Tibial artery (tissue), 4 donors: ENCODE results near the gene COQ2.

Experiments
- DNase-seq, 2 donors: peaks; one replicate each; pipeline ENCODE4 v3.0.0-alpha.2; 2019
- H3K27ac ChIP-seq, 2 donors: fragments of 200-600 bp; sonication (generic) in 1 of 2; 1 replicate in 1 of 2; 2 replicates in 1 of 2; pipeline ENCODE4 v1.5.1; 2018 to 2019; ENCODE audit warnings: mild to moderate bottlenecking in 1 of 2
- H3K27me3 ChIP-seq, 2 donors: fragments of 200-600 bp; sonication (generic) in 1 of 2; one replicate each; pipeline versions ENCODE4 v1.5.1 to v1.6.0; 2016 to 2019
- H3K36me3 ChIP-seq, 3 donors: fragments of 200-600 bp; sonication (generic) in 2 of 3; one replicate each; pipeline ENCODE4 v1.5.1; 2016 to 2019; ENCODE audit warnings: mild to moderate bottlenecking in 2 of 3
- H3K4me1 ChIP-seq, 4 donors: fragments of 200-600 bp; sonication (generic) in 2 of 4; 1 replicate in 3 of 4; 2 replicates in 1 of 4; pipeline ENCODE4 v1.5.1; 2016 to 2019
- H3K4me3 ChIP-seq, 2 donors: fragments of 200-600 bp; sonication (generic) in 1 of 2; 1 replicate in 1 of 2; 2 replicates in 1 of 2; pipeline ENCODE4 v1.5.1; 2018 to 2019; ENCODE audit warnings: mild to moderate bottlenecking in 2 of 2
- H3K9me3 ChIP-seq, 3 donors: fragments of 200-600 bp; sonication (generic) in 1 of 3; one replicate each; pipeline ENCODE4 v1.5.1; 2016 to 2019
- intact Hi-C: fragments of 100-400 bp; cut with DNase I; formaldehyde crosslinking; loops from one replicate; pipeline ENCODE4 v1.15.0; 2023; ENCODE audit warnings: low total_unique reads
- TF ChIP-seq, protein P1 (sequence below), 2 experiments: fragments of 200-600 bp in 1 of 2; fragments of 450-650 bp in 1 of 2; IDR thresholded peaks; one replicate each; pipeline ENCODE4 v1.5.1; 2017 to 2019; ENCODE audit warnings: antibody characterized with exemption in 2 of 2, mild to moderate bottlenecking in 1 of 2, moderate library complexity in 1 of 2

COQ2 gene

DNA sequence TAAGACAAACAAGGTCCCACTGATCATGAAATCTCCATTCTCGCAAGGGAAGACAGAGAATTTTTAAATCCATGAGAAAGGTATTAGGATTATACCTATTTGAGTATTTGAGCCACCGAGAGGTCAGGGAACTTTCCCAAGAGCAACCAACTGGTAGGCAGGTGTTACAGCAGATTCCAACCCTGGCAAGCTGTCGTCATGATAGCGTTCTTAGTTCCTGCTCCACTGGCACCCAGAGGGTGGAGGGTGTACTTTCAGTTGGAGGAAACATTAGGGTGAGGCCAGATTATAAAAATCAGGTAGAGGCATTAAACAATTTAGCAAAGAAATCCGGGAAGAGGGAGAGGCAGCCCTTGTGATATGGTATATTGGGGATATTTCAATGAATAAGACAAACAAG is 23.3 kb downstream of the COQ2 start:
- H3K27me3 ChIP-seq = no peaks in the 10 kb centered on the region
- no peak overlapping the region for H3K4me3 ChIP-seq
- intact Hi-C loops = no loop called here
- no peak overlapping the region for H3K27ac ChIP-seq
- TF ChIP-seq, protein P1, sequence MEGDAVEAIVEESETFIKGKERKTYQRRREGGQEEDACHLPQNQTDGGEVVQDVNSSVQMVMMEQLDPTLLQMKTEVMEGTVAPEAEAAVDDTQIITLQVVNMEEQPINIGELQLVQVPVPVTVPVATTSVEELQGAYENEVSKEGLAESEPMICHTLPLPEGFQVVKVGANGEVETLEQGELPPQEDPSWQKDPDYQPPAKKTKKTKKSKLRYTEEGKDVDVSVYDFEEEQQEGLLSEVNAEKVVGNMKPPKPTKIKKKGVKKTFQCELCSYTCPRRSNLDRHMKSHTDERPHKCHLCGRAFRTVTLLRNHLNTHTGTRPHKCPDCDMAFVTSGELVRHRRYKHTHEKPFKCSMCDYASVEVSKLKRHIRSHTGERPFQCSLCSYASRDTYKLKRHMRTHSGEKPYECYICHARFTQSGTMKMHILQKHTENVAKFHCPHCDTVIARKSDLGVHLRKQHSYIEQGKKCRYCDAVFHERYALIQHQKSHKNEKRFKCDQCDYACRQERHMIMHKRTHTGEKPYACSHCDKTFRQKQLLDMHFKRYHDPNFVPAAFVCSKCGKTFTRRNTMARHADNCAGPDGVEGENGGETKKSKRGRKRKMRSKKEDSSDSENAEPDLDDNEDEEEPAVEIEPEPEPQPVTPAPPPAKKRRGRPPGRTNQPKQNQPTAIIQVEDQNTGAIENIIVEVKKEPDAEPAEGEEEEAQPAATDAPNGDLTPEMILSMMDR (IDR thresholded peaks at IDR 0.05) = no peak
- H3K9me3 ChIP-seq = no peaks in the 10 kb centered on the region
- peaks cover 0 to 16% (median 2%) of the 10 kb centered on the region in 4 donors for H3K4me1 ChIP-seq
- peaks cover 0 to 2% (median 0%) of the 10 kb centered on the region in 3 donors for H3K36me3 ChIP-seq
- DNase-seq = no peak

DNA sequence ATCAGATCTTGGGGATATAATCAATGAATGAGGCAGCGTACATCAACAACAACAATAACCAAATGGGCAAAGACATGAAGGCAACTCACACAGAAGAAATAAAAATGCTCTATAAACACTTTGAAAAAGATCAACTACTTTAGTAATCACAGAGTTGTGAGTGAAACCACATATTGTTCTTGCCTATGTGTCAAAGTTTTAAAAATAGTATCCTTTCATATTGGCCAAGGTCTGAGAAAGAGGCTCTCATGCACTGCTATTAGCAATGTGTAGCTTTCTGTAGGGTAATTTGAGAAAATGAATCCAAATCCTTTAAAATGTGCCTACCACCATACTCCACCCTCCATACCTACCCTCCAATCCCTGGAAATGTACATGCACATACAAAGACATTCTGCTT is 25.0 kb downstream of the COQ2 start:
- no peak for DNase-seq
- Histone ChIP-seq H3K27me3 (no peaks in the 10 kb centered on the region), H3K4me1 (peaks cover 0 to 30% (median 7%) of the 10 kb centered on the region in 4 donors), H3K4me3 (no peak overlapping the region), H3K9me3 (no peaks in the 10 kb centered on the region), H3K27ac (no peak overlapping the region), H3K36me3 (no peaks in the 10 kb centered on the region)
- TF ChIP-seq, protein P1 (IDR thresholded peaks at IDR 0.05) = no peak
- intact Hi-C loops = loop anchor here (5.0 to 10.0 kb wide), 2 partner anchors 185 to 797 kb away; no protein-coding TSS in a partner anchor

DNA sequence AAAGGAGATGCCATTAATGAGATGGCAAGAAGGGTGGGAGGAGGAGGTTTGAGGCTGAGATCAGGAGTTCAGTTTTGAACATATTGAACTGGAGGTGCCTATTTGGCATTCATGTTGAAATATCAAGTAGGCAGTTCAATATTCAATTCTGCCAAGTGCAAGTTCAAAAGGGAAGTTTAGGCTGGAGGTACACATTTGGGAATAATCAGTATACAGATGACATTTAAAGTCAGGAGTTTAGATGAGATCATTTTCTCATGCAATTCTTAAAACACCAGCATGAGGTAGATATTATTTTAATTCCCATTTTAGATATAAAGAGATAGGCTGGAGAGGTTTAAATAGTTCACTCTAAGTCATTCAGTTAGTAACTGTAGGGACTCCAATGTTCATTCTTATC is 26.1 kb downstream of the COQ2 start:
- Histone ChIP-seq H3K4me1 (peaks cover 0 to 30% (median 7%) of the 10 kb centered on the region in 4 donors), H3K9me3 (no peaks in the 10 kb centered on the region), H3K36me3 (no peaks in the 10 kb centered on the region), H3K27ac (no peak overlapping the region), H3K27me3 (no peaks in the 10 kb centered on the region), H3K4me3 (no peak overlapping the region)
- TF ChIP-seq, protein P1 (IDR thresholded peaks at IDR 0.05) = no peak
- intact Hi-C loops = loop anchor here (5.0 to 10.0 kb wide), 2 partner anchors 184 to 796 kb away; no protein-coding TSS in a partner anchor
- DNase-seq = no peak

DNA sequence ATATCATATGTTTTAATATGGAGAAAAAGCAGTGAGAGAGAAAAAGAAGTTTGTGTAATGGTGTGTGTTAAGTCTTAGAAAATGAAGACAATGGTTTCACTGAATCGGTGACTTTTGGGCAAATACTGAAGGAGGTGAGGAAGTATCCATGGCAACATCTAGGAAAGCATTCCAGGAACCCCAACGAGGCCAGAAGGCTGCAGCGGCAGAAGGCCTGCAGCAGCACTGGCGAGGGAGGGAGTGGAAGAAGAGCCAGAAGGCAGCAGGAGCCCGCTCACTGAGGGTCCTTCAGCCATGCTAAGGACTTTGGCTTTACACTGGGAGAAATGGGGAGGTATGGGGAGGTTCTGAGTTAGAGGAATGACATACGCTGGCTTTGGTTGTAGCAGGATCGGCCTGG is 26.8 kb downstream of the COQ2 start:
- H3K9me3 ChIP-seq = no peaks in the 10 kb centered on the region
- H3K27me3 ChIP-seq = no peaks in the 10 kb centered on the region
- TF ChIP-seq, protein P1 (IDR thresholded peaks at IDR 0.05) = no peak
- peaks cover 0 to 30% (median 7%) of the 10 kb centered on the region in 4 donors for H3K4me1 ChIP-seq
- H3K4me3 ChIP-seq = no peak overlapping the region
- intact Hi-C loops = loop anchor here (5.0 to 10.0 kb wide), 2 partner anchors 183 to 796 kb away; no protein-coding TSS in a partner anchor
- no peak for DNase-seq
- no peak overlapping the region for H3K27ac ChIP-seq
- H3K36me3 ChIP-seq = no peaks in the 10 kb centered on the region

DNA sequence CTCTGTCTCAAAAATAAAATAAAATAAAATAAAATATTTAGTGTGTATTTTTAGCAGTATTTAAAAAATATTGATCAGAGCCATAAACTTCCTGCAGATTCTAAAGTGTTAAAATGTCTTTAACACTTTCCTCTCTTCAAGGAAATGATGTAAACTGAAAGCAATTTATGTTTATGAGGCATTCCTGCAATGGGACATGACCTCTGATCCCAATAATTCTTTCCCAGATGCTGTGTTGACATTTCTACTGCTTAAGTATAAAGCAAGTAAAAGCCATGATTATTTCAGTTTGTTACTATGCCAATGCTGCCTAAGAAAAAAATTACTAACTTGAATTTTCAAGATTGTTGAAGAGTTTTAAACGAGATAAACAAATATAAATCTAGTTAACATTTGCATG is 29.0 kb downstream of the COQ2 start:
- Histone ChIP-seq H3K4me1 (peaks cover 0 to 30% (median 7%) of the 10 kb centered on the region in 4 donors), H3K9me3 (no peaks in the 10 kb centered on the region), H3K36me3 (no peaks in the 10 kb centered on the region), H3K27me3 (no peaks in the 10 kb centered on the region), H3K27ac (no peak overlapping the region), H3K4me3 (no peak overlapping the region)
- no peak for DNase-seq
- TF ChIP-seq, protein P1 (IDR thresholded peaks at IDR 0.05) = no peak
- intact Hi-C loops = loop anchor here (5.0 to 10.0 kb wide), 2 partner anchors 181 to 793 kb away; no protein-coding TSS in a partner anchor
